HG03521 (cell line): ENCODE data around the gene FAXC.
"Not testable (repeated sequence)": the region's sequence is repeated elsewhere in the genome, so short reads cannot be mapped to it uniquely, and the experiment has no call there.

Experiments
- ATAC-seq: cut with Tn5 transposase; IDR thresholded peaks from one replicate; pipeline ENCODE4 v1.9.1; 2021; ENCODE audit warnings: mild to moderate bottlenecking, moderate library complexity; ENCODE audit not compliant: unreplicated experiment

The FAXC gene

GRCh38 chr6:99341862-99342455, 7.5 kb downstream of the FAXC start:
- no peak for ATAC-seq

- no peak for ATAC-seq
These were observed 11.3 kb downstream of the FAXC start for GRCh38 chr6:99338188-99338587.

GRCh38 chr6:99335298-99335697, 14.2 kb downstream of the FAXC start:
- ATAC-seq: not testable (repeated sequence)

GRCh38 chr6:99334526-99335127, 14.8 kb downstream of the FAXC start:
- peak; percentile 31 for ATAC-seq

- peak; percentile 86 for ATAC-seq
These were observed 16.4 kb downstream of the FAXC start for GRCh38 chr6:99333068-99333467.

- no peak for ATAC-seq
These were observed 17.9 kb downstream of the FAXC start for GRCh38 chr6:99331531-99331930.

GRCh38 chr6:99330159-99330558, 19.3 kb downstream of the FAXC start:
- ATAC-seq: peak; percentile 59

GRCh38 chr6:99324996-99325395, 24.5 kb downstream of the FAXC start:
- ATAC-seq: no peak

GRCh38 chr6:99318566-99318965, 30.9 kb downstream of the FAXC start:
- no peak for ATAC-seq

GRCh38 chr6:99312354-99312753, 37.1 kb downstream of the FAXC start:
- ATAC-seq: no peak

- ATAC-seq: no peak
These were observed 38.9 kb downstream of the FAXC start for GRCh38 chr6:99310553-99310952.

- no peak for ATAC-seq
These were observed 39.9 kb downstream of the FAXC start for GRCh38 chr6:99309557-99309956.

- ATAC-seq: no peak
These were observed 40.7 kb downstream of the FAXC start for GRCh38 chr6:99308788-99309187.

- no peak for ATAC-seq
These were observed 42.1 kb downstream of the FAXC start for GRCh38 chr6:99307295-99307907.

- ATAC-seq: no peak
These were observed 43.1 kb downstream of the FAXC start for GRCh38 chr6:99306341-99306740.

GRCh38 chr6:99305021-99305554, 44.4 kb downstream of the FAXC start:
- ATAC-seq: peak; percentile 41

GRCh38 chr6:99297415-99297814, 52.1 kb downstream of the FAXC start:
- no peak for ATAC-seq

GRCh38 chr6:99297006-99297405, 52.5 kb downstream of the FAXC start:
- ATAC-seq: no peak

- ATAC-seq: no peak
These were observed 53.2 kb downstream of the FAXC start for GRCh38 chr6:99296261-99296660.

- no peak for ATAC-seq
These were observed 54.2 kb downstream of the FAXC start for GRCh38 chr6:99295276-99295675.

GRCh38 chr6:99294786-99295185, 54.7 kb downstream of the FAXC start:
- no peak for ATAC-seq

GRCh38 chr6:99289701-99290100, 59.8 kb downstream of the FAXC start:
- ATAC-seq: no peak
